ENCODE data around the gene ADAMTS6. TPM values are rescaled to one million over a fixed set of nuclear protein-coding genes. Genes with fewer than 3 reads are reported as not detected.

Gene ADAMTS6
- total RNA-seq, 1 donor = 150 TPM

GRCh38 chr5:65475895-65476294 lies 5.8 kb downstream of the ADAMTS6 start:
- H3K4me2 ChIP-seq (ENCODE audit: insufficient read depth, low read length) = peak overlapping the region; percentile 27
- peak overlapping the region; percentile 3 for H3K27ac ChIP-seq (ENCODE audit: low read depth, low read length)

GRCh38 chr5:65475336-65475735 lies 6.4 kb downstream of the ADAMTS6 start:
- H2AFZ ChIP-seq (ENCODE audit: low read length) = no peak overlapping the region
- no peaks in the 10 kb centered on the region for H3K9me3 ChIP-seq (ENCODE audit: low read depth, low read length)
- H3K79me2 ChIP-seq (ENCODE audit: insufficient read depth, low read length) = peaks cover 98% of the 10 kb centered on the region
- no peaks in the 10 kb centered on the region for H4K20me1 ChIP-seq (ENCODE audit: insufficient read depth, low read length)
- H3K27me3 ChIP-seq (ENCODE audit: insufficient read depth, low read length) = no peaks in the 10 kb centered on the region
- H3K4me3 ChIP-seq (ENCODE audit: insufficient read depth, low read length) = no peak overlapping the region
- no peak for TF ChIP-seq CTCF (IDR thresholded peaks at IDR 0.05; ENCODE audit: extremely low read depth, low read depth, low read length)
- no peak overlapping the region for H3K27ac ChIP-seq (ENCODE audit: low read depth, low read length)
- H3K4me1 ChIP-seq (ENCODE audit: insufficient read depth, low read length) = peaks cover 37% of the 10 kb centered on the region
- peaks cover 11% of the 10 kb centered on the region for H3K36me3 ChIP-seq (ENCODE audit: insufficient read depth, low read length)
- DNase-seq (ENCODE audit: insufficient read length, low spot score, missing footprints) = no peak
- H3K4me2 ChIP-seq (ENCODE audit: insufficient read depth, low read length) = peak overlapping the region; percentile 27

More at GRCh38 chr5:65475895-65476294, 5.8 kb downstream of the ADAMTS6 start:
- Histone ChIP-seq H3K4me1 (ENCODE audit: insufficient read depth, low read length) (peaks cover 34% of the 10 kb centered on the region), H3K36me3 (ENCODE audit: insufficient read depth, low read length) (peaks cover 7% of the 10 kb centered on the region), H3K27me3 (ENCODE audit: insufficient read depth, low read length) (no peaks in the 10 kb centered on the region), H3K9me3 (ENCODE audit: low read depth, low read length) (no peaks in the 10 kb centered on the region), H3K79me2 (ENCODE audit: insufficient read depth, low read length) (peaks cover 98% of the 10 kb centered on the region), H4K20me1 (ENCODE audit: insufficient read depth, low read length) (no peaks in the 10 kb centered on the region), H2AFZ (ENCODE audit: low read length) (no peak overlapping the region), H3K4me3 (ENCODE audit: insufficient read depth, low read length) (no peak overlapping the region)
- TF ChIP-seq CTCF (IDR thresholded peaks at IDR 0.05; ENCODE audit: extremely low read depth, low read depth, low read length) = no peak
- no peak for DNase-seq (ENCODE audit: insufficient read length, low spot score, missing footprints)

GRCh38 chr5:65474130-65474711 lies 7.5 kb downstream of the ADAMTS6 start:
- peaks cover 42% of the 10 kb centered on the region for H3K4me1 ChIP-seq (ENCODE audit: insufficient read depth, low read length)
- DNase-seq (ENCODE audit: insufficient read length, low spot score, missing footprints) = no peak
- H3K27me3 ChIP-seq (ENCODE audit: insufficient read depth, low read length) = no peaks in the 10 kb centered on the region
- peak overlapping the region; percentile 2 for H3K4me2 ChIP-seq (ENCODE audit: insufficient read depth, low read length)
- no peak for TF ChIP-seq CTCF (IDR thresholded peaks at IDR 0.05; ENCODE audit: extremely low read depth, low read depth, low read length)
- H3K79me2 ChIP-seq (ENCODE audit: insufficient read depth, low read length) = peaks cover 97% of the 10 kb centered on the region
- no peaks in the 10 kb centered on the region for H3K9me3 ChIP-seq (ENCODE audit: low read depth, low read length)
- H3K27ac ChIP-seq (ENCODE audit: low read depth, low read length) = peak overlapping the region; percentile 27
- no peak overlapping the region for H2AFZ ChIP-seq (ENCODE audit: low read length)
- H3K36me3 ChIP-seq (ENCODE audit: insufficient read depth, low read length) = peaks cover 14% of the 10 kb centered on the region
- no peaks in the 10 kb centered on the region for H4K20me1 ChIP-seq (ENCODE audit: insufficient read depth, low read length)
- H3K4me3 ChIP-seq (ENCODE audit: insufficient read depth, low read length) = no peak overlapping the region

- H3K4me2 ChIP-seq (ENCODE audit: insufficient read depth, low read length) = peak overlapping the region; percentile 3
Measured at GRCh38 chr5:65468633-65469032, 13.1 kb downstream of the ADAMTS6 start.

More at GRCh38 chr5:65468633-65469032, 13.1 kb downstream of the ADAMTS6 start:
- TF ChIP-seq CTCF (IDR thresholded peaks at IDR 0.05; ENCODE audit: extremely low read depth, low read depth, low read length) = no peak
- H3K27me3 ChIP-seq (ENCODE audit: insufficient read depth, low read length) = no peaks in the 10 kb centered on the region
- peak; percentile 23 for DNase-seq (ENCODE audit: insufficient read length, low spot score, missing footprints)
- H3K79me2 ChIP-seq (ENCODE audit: insufficient read depth, low read length) = peaks cover 92% of the 10 kb centered on the region
- no peak overlapping the region for H3K4me3 ChIP-seq (ENCODE audit: insufficient read depth, low read length)
- H3K9me3 ChIP-seq (ENCODE audit: low read depth, low read length) = no peaks in the 10 kb centered on the region
- H3K27ac ChIP-seq (ENCODE audit: low read depth, low read length) = no peak overlapping the region
- no peak overlapping the region for H2AFZ ChIP-seq (ENCODE audit: low read length)
- peaks cover 14% of the 10 kb centered on the region for H3K36me3 ChIP-seq (ENCODE audit: insufficient read depth, low read length)
- H3K4me1 ChIP-seq (ENCODE audit: insufficient read depth, low read length) = peaks cover 15% of the 10 kb centered on the region
- no peaks in the 10 kb centered on the region for H4K20me1 ChIP-seq (ENCODE audit: insufficient read depth, low read length)
